Keratinocyte (primary cell): ENCODE results near the gene PDE3A.

Experiments used
- EZH2 ChIP-seq: IDR thresholded peaks from one replicate; pipeline ENCODE4 v1.6.1; 2012; ENCODE audit warnings: inconsistent platforms, mild to moderate bottlenecking, low read length, moderate library complexity
- TF ChIP-seq, protein P1 (sequence below), 3 experiments: IDR thresholded peaks in 1 of 3; conservative IDR thresholded peaks in 1 of 3; optimal IDR thresholded peaks in 1 of 3; 2 replicates in 2 of 3; 3 replicates in 1 of 3; pipeline versions ENCODE3 to v1.5.1; 2011; ENCODE audit warnings: low read length in 3 of 3, mild to moderate bottlenecking in 3 of 3, moderate library complexity in 2 of 3, control low read depth in 1 of 3, inconsistent platforms in 1 of 3; ENCODE audit not compliant: insufficient read depth in 2 of 3; ENCODE audit errors: extremely low read depth in 1 of 3

GRCh38 chr12:20477255-20477654 lies 108.9 kb downstream of the PDE3A start:
- TF ChIP-seq, protein P1, sequence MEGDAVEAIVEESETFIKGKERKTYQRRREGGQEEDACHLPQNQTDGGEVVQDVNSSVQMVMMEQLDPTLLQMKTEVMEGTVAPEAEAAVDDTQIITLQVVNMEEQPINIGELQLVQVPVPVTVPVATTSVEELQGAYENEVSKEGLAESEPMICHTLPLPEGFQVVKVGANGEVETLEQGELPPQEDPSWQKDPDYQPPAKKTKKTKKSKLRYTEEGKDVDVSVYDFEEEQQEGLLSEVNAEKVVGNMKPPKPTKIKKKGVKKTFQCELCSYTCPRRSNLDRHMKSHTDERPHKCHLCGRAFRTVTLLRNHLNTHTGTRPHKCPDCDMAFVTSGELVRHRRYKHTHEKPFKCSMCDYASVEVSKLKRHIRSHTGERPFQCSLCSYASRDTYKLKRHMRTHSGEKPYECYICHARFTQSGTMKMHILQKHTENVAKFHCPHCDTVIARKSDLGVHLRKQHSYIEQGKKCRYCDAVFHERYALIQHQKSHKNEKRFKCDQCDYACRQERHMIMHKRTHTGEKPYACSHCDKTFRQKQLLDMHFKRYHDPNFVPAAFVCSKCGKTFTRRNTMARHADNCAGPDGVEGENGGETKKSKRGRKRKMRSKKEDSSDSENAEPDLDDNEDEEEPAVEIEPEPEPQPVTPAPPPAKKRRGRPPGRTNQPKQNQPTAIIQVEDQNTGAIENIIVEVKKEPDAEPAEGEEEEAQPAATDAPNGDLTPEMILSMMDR (optimal IDR thresholded peaks at IDR 0.05 in 1 of 3, IDR thresholded peaks at IDR 0.05 in 1 of 3, conservative IDR thresholded peaks at IDR 0.05 in 1 of 3; ENCODE audit: extremely low read depth in 1 of 3, insufficient read depth in 2 of 3, low read length in 3 of 3), result no peak
- no peak for TF ChIP-seq EZH2
